GM12873 (cell line): ENCODE results near the gene OR2C3.

Experiments
- TF ChIP-seq, protein P1 (sequence below): IDR thresholded peaks from 2 replicates; pipeline ENCODE4 v1.5.1; 2012; ENCODE audit warnings: low read depth, mild to moderate bottlenecking, moderate library complexity, low read length, control low read depth; ENCODE audit not compliant: insufficient read depth; ENCODE audit errors: missing control alignments

Gene OR2C3

DNA sequence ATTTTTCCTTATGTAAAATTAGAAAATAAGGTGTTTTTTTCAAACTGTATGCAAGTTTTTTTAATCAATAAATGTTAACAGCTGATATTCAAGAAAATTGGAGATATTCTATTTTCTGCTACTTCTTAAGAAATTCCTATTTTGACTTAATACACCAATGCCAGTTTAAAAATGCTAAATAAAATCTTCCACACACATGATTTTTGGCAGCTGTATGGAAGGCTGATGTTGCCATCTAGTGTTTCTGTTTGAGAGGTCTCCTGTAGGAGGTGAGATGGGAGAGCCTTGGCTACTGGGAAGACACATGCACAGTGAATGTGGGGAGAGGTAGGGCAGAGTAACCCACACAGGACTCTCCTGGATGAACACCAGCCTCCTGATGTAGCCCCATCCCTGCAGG lies 49.2 kb downstream of the OR2C3 start:
- TF ChIP-seq, protein P1, sequence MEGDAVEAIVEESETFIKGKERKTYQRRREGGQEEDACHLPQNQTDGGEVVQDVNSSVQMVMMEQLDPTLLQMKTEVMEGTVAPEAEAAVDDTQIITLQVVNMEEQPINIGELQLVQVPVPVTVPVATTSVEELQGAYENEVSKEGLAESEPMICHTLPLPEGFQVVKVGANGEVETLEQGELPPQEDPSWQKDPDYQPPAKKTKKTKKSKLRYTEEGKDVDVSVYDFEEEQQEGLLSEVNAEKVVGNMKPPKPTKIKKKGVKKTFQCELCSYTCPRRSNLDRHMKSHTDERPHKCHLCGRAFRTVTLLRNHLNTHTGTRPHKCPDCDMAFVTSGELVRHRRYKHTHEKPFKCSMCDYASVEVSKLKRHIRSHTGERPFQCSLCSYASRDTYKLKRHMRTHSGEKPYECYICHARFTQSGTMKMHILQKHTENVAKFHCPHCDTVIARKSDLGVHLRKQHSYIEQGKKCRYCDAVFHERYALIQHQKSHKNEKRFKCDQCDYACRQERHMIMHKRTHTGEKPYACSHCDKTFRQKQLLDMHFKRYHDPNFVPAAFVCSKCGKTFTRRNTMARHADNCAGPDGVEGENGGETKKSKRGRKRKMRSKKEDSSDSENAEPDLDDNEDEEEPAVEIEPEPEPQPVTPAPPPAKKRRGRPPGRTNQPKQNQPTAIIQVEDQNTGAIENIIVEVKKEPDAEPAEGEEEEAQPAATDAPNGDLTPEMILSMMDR: peak; percentile 58

DNA sequence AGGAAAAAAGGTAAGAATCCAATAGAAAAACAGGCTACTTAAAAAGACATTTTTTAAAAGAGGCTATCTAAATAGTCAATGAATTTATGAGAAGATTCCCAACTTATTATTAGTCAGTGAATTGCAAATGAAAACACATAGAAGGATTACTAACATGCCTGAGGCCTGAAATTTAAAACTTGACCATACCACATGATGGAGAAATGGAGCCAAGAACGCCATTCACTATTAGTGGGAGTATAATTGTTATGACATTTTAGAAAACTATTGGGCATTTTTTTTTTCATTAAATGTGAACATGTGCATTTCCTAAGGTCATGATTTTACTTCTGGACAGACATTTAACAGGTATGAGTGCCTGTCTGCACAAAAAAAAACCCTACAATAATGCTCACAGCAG lies 53.5 kb downstream of the OR2C3 start:
- TF ChIP-seq, protein P1: no peak

DNA sequence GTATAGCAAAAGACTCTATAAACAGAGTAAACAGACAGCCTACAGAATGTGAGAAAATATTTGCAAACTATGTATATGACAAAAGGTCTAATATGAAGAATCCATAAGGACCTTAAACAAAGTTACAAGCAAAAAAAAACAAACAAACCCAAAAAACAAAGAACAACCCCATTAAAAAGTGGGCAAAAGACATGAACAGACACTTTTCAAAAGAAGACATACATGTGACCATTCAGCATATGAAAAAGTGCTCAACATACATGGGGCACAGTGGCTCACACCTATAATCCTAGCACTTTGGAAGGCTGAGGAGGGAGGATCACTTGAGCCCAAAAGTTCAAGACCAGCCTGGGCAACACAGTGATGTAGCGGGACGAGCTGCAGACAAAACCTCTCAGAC lies 60.4 kb downstream of the OR2C3 start:
- TF ChIP-seq, protein P1: no peak
